SK-N-SH treated with all-trans-retinoic acid at 6 μM for 48 hours (cell line): Measurements from ENCODE around the gene PIK3CD.
"Not testable (repeated sequence)": the region's sequence is repeated elsewhere in the genome, so short reads cannot be mapped to it uniquely, and the experiment has no call there.

Source experiments
- ATAC-seq: fragments of 200-7000 bp; cut with Tn5 transposase; 3 replicates; pipeline ENCODE4 v1.9.1; 2020; ENCODE audit warnings: mild to moderate bottlenecking, moderate library complexity
- ARNTL ChIP-seq: fragments of 450-650 bp; formaldehyde crosslinking; IDR thresholded peaks from 2 replicates; pipeline ENCODE4 v1.5.0; 2020; ENCODE audit warnings: low read depth, mild to moderate bottlenecking, moderate library complexity, borderline replicate concordance
- BACH2 ChIP-seq: fragments of 250-450 bp; sonication (Bioruptor Pico); IDR thresholded peaks from 2 replicates; pipeline ENCODE4 v1.9.0; 2021; ENCODE audit warnings: mild to moderate bottlenecking, borderline replicate concordance
- CREB5 ChIP-seq: fragments of 250-450 bp; sonication (Bioruptor Pico); IDR thresholded peaks from 2 replicates; pipeline ENCODE4 v1.5.1; 2020; ENCODE audit warnings: low read depth, mild to moderate bottlenecking, moderate library complexity
- CSDC2 ChIP-seq: fragments of 250-450 bp; sonication (Bioruptor Pico); IDR thresholded peaks from 2 replicates; pipeline ENCODE4 v1.5.0; 2020; ENCODE audit warnings: mild to moderate bottlenecking, moderate library complexity
- CSRNP3 ChIP-seq: fragments of 250-450 bp; sonication (Bioruptor Pico); IDR thresholded peaks from 2 replicates; pipeline ENCODE4 v1.5.1; 2021; ENCODE audit warnings: mild to moderate bottlenecking, moderate library complexity
- ESRRG ChIP-seq: fragments of 250-450 bp; sonication (Bioruptor Pico); IDR thresholded peaks from 2 replicates; pipeline ENCODE4 v1.6.1; 2021; ENCODE audit warnings: mild to moderate bottlenecking
- GLIS3 ChIP-seq: fragments of 250-450 bp; sonication (Bioruptor Pico); IDR thresholded peaks from 2 replicates; pipeline ENCODE4 v1.5.0; 2020; ENCODE audit warnings: mild to moderate bottlenecking, moderate library complexity
- ISL1 ChIP-seq: fragments of 250-450 bp; sonication (Bioruptor Pico); IDR thresholded peaks from 2 replicates; pipeline ENCODE4 v2.1.2; 2022; ENCODE audit warnings: mild to moderate bottlenecking, moderate library complexity
- PATZ1 ChIP-seq: fragments of 250-450 bp; sonication (Bioruptor Pico); IDR thresholded peaks from 2 replicates; pipeline ENCODE4 v1.8.0; 2020; ENCODE audit warnings: mild to moderate bottlenecking, moderate library complexity, borderline replicate concordance
- PPARA ChIP-seq: fragments of 250-450 bp; sonication (Bioruptor Pico); IDR thresholded peaks from 2 replicates; pipeline ENCODE4 v1.5.0; 2020; ENCODE audit warnings: mild to moderate bottlenecking, borderline replicate concordance
- RARB ChIP-seq: fragments of 250-450 bp; sonication (Bioruptor Pico); IDR thresholded peaks from 2 replicates; pipeline ENCODE4 v1.8.0; 2021; ENCODE audit warnings: mild to moderate bottlenecking, moderate library complexity
- SNAI2 ChIP-seq: fragments of 250-450 bp; sonication (Bioruptor Pico); IDR thresholded peaks from 2 replicates; pipeline ENCODE4 v1.5.0; 2020; ENCODE audit warnings: mild to moderate bottlenecking, moderate library complexity
- TCF4 ChIP-seq: fragments of 250-450 bp; sonication (Bioruptor Pico); IDR thresholded peaks from 2 replicates; pipeline ENCODE4 v1.8.0; 2021; ENCODE audit warnings: mild to moderate bottlenecking, moderate library complexity, borderline replicate concordance
- TOX ChIP-seq: fragments of 250-450 bp; sonication (Bioruptor Pico); IDR thresholded peaks from 2 replicates; pipeline ENCODE4 v1.8.0; 2021; ENCODE audit warnings: mild to moderate bottlenecking, moderate library complexity, borderline replicate concordance
- TSHZ2 ChIP-seq: fragments of 250-450 bp; sonication (Bioruptor Pico); IDR thresholded peaks from 2 replicates; pipeline ENCODE4 v1.5.0; 2020; ENCODE audit warnings: mild to moderate bottlenecking, moderate library complexity
- ZC3H10 ChIP-seq: fragments of 250-450 bp; sonication (Bioruptor Pico); IDR thresholded peaks from 2 replicates; pipeline ENCODE4 v1.5.1; 2021; ENCODE audit warnings: mild to moderate bottlenecking, moderate library complexity
- ZFP3 ChIP-seq: fragments of 250-450 bp; sonication (Bioruptor Pico); IDR thresholded peaks from 2 replicates; pipeline ENCODE4 v1.5.0; 2020; ENCODE audit warnings: mild to moderate bottlenecking, moderate library complexity
- ZFP30 ChIP-seq: fragments of 450-650 bp; formaldehyde crosslinking; IDR thresholded peaks from 2 replicates; pipeline ENCODE4 v1.5.0; 2022; ENCODE audit warnings: mild to moderate bottlenecking, moderate library complexity
- ZNF565 ChIP-seq: fragments of 450-650 bp; formaldehyde crosslinking; conservative IDR thresholded peaks from 2 replicates; pipeline ENCODE4 v1.5.0; 2020; ENCODE audit warnings: low read depth, mild to moderate bottlenecking, moderate library complexity
- ZNF8 ChIP-seq: fragments of 450-650 bp; formaldehyde crosslinking; IDR thresholded peaks from 2 replicates; pipeline ENCODE4 v1.5.0; 2020; ENCODE audit warnings: mild to moderate bottlenecking, moderate library complexity

PIK3CD gene

GRCh38 chr1:9670085-9670484, 18.6 kb downstream of the PIK3CD start:
- TF ChIP-seq TOX (CRISPR knock-in tag) (no peak), SNAI2 (CRISPR knock-in tag) (no peak), ESRRG (CRISPR knock-in tag) (no peak), ZC3H10 (CRISPR knock-in tag) (no peak), BACH2 (no peak), PPARA (CRISPR knock-in tag) (no peak), TCF4 (CRISPR knock-in tag) (no peak)
- no peak for ATAC-seq

GRCh38 chr1:9671377-9672140, 20.0 kb downstream of the PIK3CD start:
- no peak; the same call in 2 of the 3 replicates for ATAC-seq
- no peak for TF ChIP-seq GLIS3
- TF ChIP-seq ZNF565 = no peak
- TF ChIP-seq CREB5 (CRISPR knock-in tag) = no peak
- TF ChIP-seq ISL1 = no peak
- no peak for TF ChIP-seq ARNTL (CRISPR knock-in tag)
- TF ChIP-seq ZFP30 (CRISPR knock-in tag) = no peak
- TF ChIP-seq ZFP3 (CRISPR knock-in tag) = no peak
- TF ChIP-seq ESRRG (CRISPR knock-in tag) = no peak
- TF ChIP-seq SNAI2 (CRISPR knock-in tag) = no peak
- TF ChIP-seq PPARA (CRISPR knock-in tag) = no peak
- no peak for TF ChIP-seq ZC3H10 (CRISPR knock-in tag)
- no peak for TF ChIP-seq TSHZ2 (CRISPR knock-in tag)
- no peak for TF ChIP-seq BACH2

- no peak for TF ChIP-seq TCF4 (CRISPR knock-in tag)
- TF ChIP-seq ISL1 = no peak
- TF ChIP-seq PATZ1 (CRISPR knock-in tag) = no peak
- no peak for TF ChIP-seq CSRNP3 (CRISPR knock-in tag)
- TF ChIP-seq ZFP3 (CRISPR knock-in tag) = no peak
- TF ChIP-seq, all 23 proteins: peak for 0
- ATAC-seq = no peak
Observed at GRCh38 chr1:9672444-9672843, 20.9 kb downstream of the PIK3CD start.

GRCh38 chr1:9675393-9675792, 23.9 kb downstream of the PIK3CD start:
- no peak for ATAC-seq
- no peak for TF ChIP-seq ISL1
- no peak for TF ChIP-seq ZNF8
- no peak for TF ChIP-seq TSHZ2 (CRISPR knock-in tag)
- no peak for TF ChIP-seq RARB (CRISPR knock-in tag)
- TF ChIP-seq CSDC2 (CRISPR knock-in tag) = no peak
- TF ChIP-seq PPARA (CRISPR knock-in tag) = no peak
- no peak for TF ChIP-seq CREB5 (CRISPR knock-in tag)
- TF ChIP-seq ZFP30 (CRISPR knock-in tag) = no peak

GRCh38 chr1:9676128-9676527, 24.6 kb downstream of the PIK3CD start:
- ATAC-seq = not testable (repeated sequence)
